Trophoblast cell (in vitro differentiated cells and primary cell): ENCODE data around the gene ADARB2.

Experiments used
- DNase-seq, 2 donors: peaks; one replicate each; pipeline ENCODE4 v3.0.0-alpha.2; 2016
- H2AFZ ChIP-seq: 2 replicates; pipeline ENCODE4 v1.6.1; 2013; ENCODE audit warnings: low read length, moderate library complexity, mild to moderate bottlenecking; ENCODE audit not compliant: insufficient read depth, poor library complexity
- H2AK5ac ChIP-seq: 2 replicates; pipeline ENCODE4 v1.6.1; 2013; ENCODE audit warnings: mild to moderate bottlenecking, low read length
- H2BK120ac ChIP-seq: 2 replicates; pipeline ENCODE4 v1.6.1; 2013; ENCODE audit warnings: low read length, mild to moderate bottlenecking, moderate library complexity; ENCODE audit not compliant: insufficient read depth, poor library complexity
- H2BK12ac ChIP-seq: 2 replicates; pipeline ENCODE4 v1.6.1; 2013; ENCODE audit warnings: mild to moderate bottlenecking, low read length, moderate library complexity
- H2BK5ac ChIP-seq: 2 replicates; pipeline ENCODE4 v1.6.1; 2013; ENCODE audit warnings: low read length, low read depth, moderate library complexity, mild to moderate bottlenecking; ENCODE audit not compliant: poor library complexity
- H3K14ac ChIP-seq: 2 replicates; pipeline ENCODE4 v1.6.1; 2013; ENCODE audit warnings: mild to moderate bottlenecking, low read length
- H3K18ac ChIP-seq: 2 replicates; pipeline ENCODE4 v1.6.1; 2013; ENCODE audit warnings: mild to moderate bottlenecking, low read length
- H3K23ac ChIP-seq: 2 replicates; pipeline ENCODE4 v1.6.1; 2013; ENCODE audit warnings: low read length
- H3K27ac ChIP-seq: 2 replicates; pipeline ENCODE4 v1.5.1; 2013; ENCODE audit warnings: low read depth, mild to moderate bottlenecking, inconsistent platforms, low read length, moderate library complexity
- H3K27me3 ChIP-seq: 2 replicates; pipeline ENCODE4 v1.6.1; 2013; ENCODE audit warnings: inconsistent platforms, mild to moderate bottlenecking, low read length, moderate library complexity; ENCODE audit not compliant: insufficient read depth
- H3K36me3 ChIP-seq, 2 experiments: 1 replicate in 1 of 2; 2 replicates in 1 of 2; pipeline ENCODE4 v1.6.1; 2013; ENCODE audit warnings: low read length in 2 of 2, mild to moderate bottlenecking in 2 of 2, moderate library complexity in 1 of 2; ENCODE audit not compliant: insufficient read depth in 2 of 2, control insufficient read depth in 1 of 2
- H3K4ac ChIP-seq: 2 replicates; pipeline ENCODE4 v1.6.1; 2013; ENCODE audit warnings: low read depth, mild to moderate bottlenecking, low read length, moderate library complexity
- H3K4me1 ChIP-seq, 2 experiments: 1 replicate in 1 of 2; 2 replicates in 1 of 2; pipeline ENCODE4 v1.6.1; 2013; ENCODE audit warnings: low read length in 2 of 2, mild to moderate bottlenecking in 2 of 2, moderate library complexity in 1 of 2; ENCODE audit not compliant: insufficient read depth in 2 of 2, control insufficient read depth in 1 of 2
- H3K4me2 ChIP-seq: 2 replicates; pipeline ENCODE4 v1.6.1; 2013; ENCODE audit warnings: inconsistent platforms, mild to moderate bottlenecking, low read length, moderate library complexity
- H3K4me3 ChIP-seq: 2 replicates; pipeline ENCODE4 v1.5.1; 2013; ENCODE audit warnings: mild to moderate bottlenecking, low read depth, low read length, inconsistent platforms
- H3K79me1 ChIP-seq: one replicate; pipeline ENCODE4 v1.6.1; 2013; ENCODE audit warnings: low read length
- H3K79me2 ChIP-seq: 2 replicates; pipeline ENCODE4 v1.6.1; 2013; ENCODE audit warnings: low read length, mild to moderate bottlenecking; ENCODE audit not compliant: control insufficient read depth, insufficient read depth, poor library complexity
- H3K9ac ChIP-seq: 2 replicates; pipeline ENCODE4 v1.6.1; 2013; ENCODE audit warnings: mild to moderate bottlenecking, low read length
- H3K9me3 ChIP-seq: 2 replicates; pipeline ENCODE4 v1.6.1; 2013; ENCODE audit warnings: low read depth, mild to moderate bottlenecking, control low read depth, inconsistent platforms, low read length; ENCODE audit not compliant: insufficient read depth
- H4K12ac ChIP-seq: 2 replicates; pipeline ENCODE4 v1.6.1; 2013; ENCODE audit warnings: low read depth, mild to moderate bottlenecking, low read length, moderate library complexity
- H4K8ac ChIP-seq: 2 replicates; pipeline ENCODE4 v1.6.1; 2013; ENCODE audit warnings: low read depth, mild to moderate bottlenecking, low read length, moderate library complexity
- H4K91ac ChIP-seq: one replicate; pipeline ENCODE4 v1.6.1; 2013; ENCODE audit warnings: low read depth, mild to moderate bottlenecking, low read length, moderate library complexity
- WGBS: extraction: QIAGEN DNeasy Blood & Tissue Kit; methylation state at CpG from one replicate; pipeline ENCODE4 v1.1.7; 2013; ENCODE audit warnings: missing lambda C conversion rate; ENCODE audit not compliant: insufficient read length, insufficient coverage; ENCODE audit errors: extremely low coverage; 5-methylcytosine and 5-hydroxymethylcytosine counted together

ADARB2 gene

DNA sequence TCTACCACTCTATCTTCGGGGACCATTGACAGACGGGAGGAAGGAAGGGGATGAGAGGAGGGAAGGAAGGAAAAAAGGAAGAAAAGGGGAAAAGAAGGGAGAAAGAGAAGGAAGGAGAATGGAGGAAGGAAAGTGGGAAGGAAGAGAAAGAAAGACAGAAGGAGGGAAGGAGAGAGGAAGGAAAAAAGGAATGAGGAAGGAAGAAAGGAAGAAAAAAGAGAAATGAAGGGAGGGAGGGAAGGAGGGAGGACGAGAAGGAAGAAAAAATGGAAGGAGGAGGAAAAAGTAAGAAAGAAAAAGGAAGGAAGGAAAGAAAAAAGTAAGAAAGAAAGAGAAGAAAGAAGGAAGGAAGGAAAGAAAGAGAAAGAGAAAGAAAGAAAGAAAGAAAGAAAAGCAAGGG, 128.9 kb downstream of the ADARB2 start:
- Histone ChIP-seq H3K4me2 (no peak overlapping the region), H2BK5ac (no peak overlapping the region), H3K79me1 (no peaks in the 10 kb centered on the region), H3K9me3 (no peaks in the 10 kb centered on the region), H3K14ac (no peak overlapping the region), H2AK5ac (no peak overlapping the region), H3K4me1 (peaks cover 2% of the 10 kb centered on the region in 2 experiments), H2AFZ (no peak overlapping the region), H3K9ac (no peak overlapping the region), H3K27me3 (no peaks in the 10 kb centered on the region), H3K4me3 (no peak overlapping the region), H4K12ac (no peak overlapping the region), H3K27ac (no peak overlapping the region), H3K4ac (no peak overlapping the region), H3K18ac (no peak overlapping the region), H4K91ac (no peak overlapping the region), H3K23ac (no peak overlapping the region), H4K8ac (no peak overlapping the region), H3K79me2 (no peaks in the 10 kb centered on the region), H3K36me3 (no peaks in the 10 kb centered on the region), H2BK12ac (no peak overlapping the region), H2BK120ac (no peak overlapping the region)
- 100% methylated on average over 1 of the region's 3 CpGs for WGBS
- DNase-seq = no peak

DNA sequence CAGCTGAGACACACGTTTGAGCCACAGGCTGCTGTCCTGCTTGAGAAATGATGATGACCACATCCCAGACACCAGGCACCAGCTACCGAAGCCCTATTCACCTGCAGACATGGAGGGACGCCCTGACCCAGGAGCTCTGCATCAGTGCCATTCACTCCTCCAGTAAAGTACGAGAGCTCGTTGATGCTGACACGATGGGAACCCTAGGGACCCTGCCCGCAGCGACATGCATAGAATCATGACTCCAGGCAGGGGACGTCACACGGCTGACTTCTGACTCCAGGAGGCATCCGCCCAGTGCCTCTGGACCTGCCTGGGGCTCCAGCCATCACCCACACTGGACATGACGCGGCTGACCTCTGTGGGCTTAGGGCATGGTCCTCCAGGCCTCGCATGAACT, 129.9 kb downstream of the ADARB2 start:
- Histone ChIP-seq H3K79me1 (no peaks in the 10 kb centered on the region), H4K91ac (no peak overlapping the region), H4K12ac (no peak overlapping the region), H2BK12ac (no peak overlapping the region), H4K8ac (no peak overlapping the region), H2BK5ac (no peak overlapping the region), H3K4ac (no peak overlapping the region), H2BK120ac (no peak overlapping the region), H3K27me3 (no peaks in the 10 kb centered on the region), H3K4me3 (no peak overlapping the region), H3K23ac (no peak overlapping the region), H3K14ac (no peak overlapping the region), H3K4me2 (no peak overlapping the region), H3K79me2 (no peaks in the 10 kb centered on the region), H2AFZ (no peak overlapping the region), H3K9me3 (no peaks in the 10 kb centered on the region), H3K27ac (no peak overlapping the region), H3K4me1 (peaks cover 0 to 2% of the 10 kb centered on the region in 2 experiments), H2AK5ac (no peak overlapping the region), H3K9ac (no peak overlapping the region), H3K18ac (no peak overlapping the region), H3K36me3 (no peaks in the 10 kb centered on the region)
- no peak for DNase-seq
- WGBS = no CpG with 5 or more reads among the region's 14 CpGs

DNA sequence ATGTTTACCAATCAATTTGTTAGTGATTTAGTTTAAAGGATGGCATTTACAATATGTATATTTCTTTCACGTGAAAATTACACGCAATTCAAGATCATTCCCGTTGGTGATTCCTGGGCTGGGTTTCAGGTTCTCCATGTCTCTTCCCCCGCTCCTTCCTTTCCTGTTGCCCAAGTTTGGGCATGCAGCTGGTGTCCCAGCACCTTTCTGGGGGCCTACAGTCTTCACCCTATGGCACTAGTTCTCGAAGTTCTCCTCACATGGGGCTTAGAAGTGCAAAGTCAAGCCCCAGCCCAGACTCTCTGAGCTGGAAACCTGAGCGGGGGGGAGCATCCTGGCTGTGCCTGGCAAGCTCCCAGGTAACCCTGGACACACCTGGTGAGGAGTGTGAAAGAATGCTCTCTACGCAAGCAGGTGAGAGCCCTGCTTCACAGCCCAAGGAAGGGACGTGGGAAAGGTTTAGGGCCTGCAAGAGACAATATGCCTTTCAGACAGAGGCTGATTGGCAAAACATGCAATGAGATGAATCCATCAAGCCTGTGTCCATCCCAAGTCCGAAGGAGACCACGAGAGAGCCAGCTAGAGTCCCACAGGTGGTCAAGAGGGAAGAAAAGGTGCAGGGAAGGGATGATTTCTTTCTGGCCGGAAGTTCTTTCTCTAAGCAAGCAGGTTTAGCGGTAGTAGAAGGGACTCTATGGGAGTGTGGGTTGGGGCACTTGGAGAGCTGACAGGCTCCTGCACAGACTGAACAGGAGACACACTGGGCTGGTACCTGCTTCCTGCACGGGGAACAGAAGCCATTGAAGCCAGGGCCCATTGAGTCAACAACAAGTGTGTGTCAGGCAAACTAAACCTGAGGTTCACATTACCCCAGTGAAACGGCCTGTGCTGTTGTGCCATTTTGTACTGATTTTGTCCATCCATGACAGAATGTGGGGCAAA, 131.1 kb downstream of the ADARB2 start:
- no peak overlapping the region for H4K91ac ChIP-seq
- no peak overlapping the region for H3K4me3 ChIP-seq
- H3K79me1 ChIP-seq = no peaks in the 10 kb centered on the region
- no peak overlapping the region for H4K12ac ChIP-seq
- H3K79me2 ChIP-seq = no peaks in the 10 kb centered on the region
- no peak overlapping the region for H3K4me2 ChIP-seq
- H3K4me1 ChIP-seq = peaks cover 0 to 2% of the 10 kb centered on the region in 2 experiments
- no peak overlapping the region for H2AFZ ChIP-seq
- H4K8ac ChIP-seq = no peak overlapping the region
- H3K27me3 ChIP-seq = no peaks in the 10 kb centered on the region
- no CpG with 5 or more reads among the region's 14 CpGs for WGBS
- no peak overlapping the region for H3K23ac ChIP-seq
- H2BK12ac ChIP-seq = no peak overlapping the region
- no peak overlapping the region for H2BK120ac ChIP-seq
- no peak overlapping the region for H3K27ac ChIP-seq
- H2BK5ac ChIP-seq = no peak overlapping the region
- no peak overlapping the region for H3K14ac ChIP-seq
- H2AK5ac ChIP-seq = no peak overlapping the region
- no peak overlapping the region for H3K4ac ChIP-seq
- H3K9ac ChIP-seq = no peak overlapping the region
- no peak for DNase-seq
- H3K36me3 ChIP-seq = no peaks in the 10 kb centered on the region
- H3K18ac ChIP-seq = no peak overlapping the region
- H3K9me3 ChIP-seq = no peaks in the 10 kb centered on the region

DNA sequence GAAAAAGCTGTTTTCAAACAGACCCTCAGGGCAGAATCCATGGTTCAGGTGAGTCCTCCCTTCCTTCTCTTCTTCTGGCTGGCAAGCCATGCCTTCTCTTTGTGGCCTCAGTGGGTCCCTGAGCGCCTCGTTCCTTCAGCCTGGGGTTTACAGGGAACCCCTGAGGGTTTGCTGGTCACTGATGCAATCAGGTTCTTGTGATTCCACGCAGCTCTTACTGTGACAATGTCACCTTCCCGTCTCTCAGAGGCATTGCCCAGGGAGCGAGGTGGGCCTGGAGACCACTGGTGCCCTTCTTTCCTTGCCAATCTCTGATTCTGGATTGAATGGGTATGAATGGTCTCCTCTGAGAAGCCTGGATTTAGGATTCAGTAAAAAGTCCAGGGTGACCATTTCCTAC, 132.2 kb downstream of the ADARB2 start:
- WGBS = no CpG with 5 or more reads among the region's 5 CpGs
- Histone ChIP-seq H3K23ac (no peak overlapping the region), H2BK120ac (no peak overlapping the region), H3K79me1 (no peaks in the 10 kb centered on the region), H2BK5ac (no peak overlapping the region), H3K27ac (no peak overlapping the region), H4K91ac (no peak overlapping the region), H3K4ac (no peak overlapping the region), H3K18ac (no peak overlapping the region), H3K4me2 (no peak overlapping the region), H2AK5ac (no peak overlapping the region), H3K9ac (no peak overlapping the region), H4K12ac (no peak overlapping the region), H3K4me3 (no peak overlapping the region), H3K9me3 (no peaks in the 10 kb centered on the region), H3K4me1 (peaks cover 0 to 2% of the 10 kb centered on the region in 2 experiments), H3K14ac (no peak overlapping the region), H2AFZ (no peak overlapping the region), H3K36me3 (no peaks in the 10 kb centered on the region), H3K27me3 (no peaks in the 10 kb centered on the region), H2BK12ac (no peak overlapping the region), H4K8ac (no peak overlapping the region), H3K79me2 (no peaks in the 10 kb centered on the region)
- no peak for DNase-seq
